UCSD-AML1 (cell line): ENCODE data around the gene MRPS11.
"Not testable (repeated sequence)": the region's sequence is repeated elsewhere in the genome, so short reads cannot be mapped to it uniquely, and the experiment has no call there.

ENCODE experiments used
- DNase-seq: peaks from one replicate; lab custom pipeline; 2025; ENCODE audit not compliant: unreplicated experiment; lab: John Stamatoyannopoulos, UW

MRPS11 gene

DNA sequence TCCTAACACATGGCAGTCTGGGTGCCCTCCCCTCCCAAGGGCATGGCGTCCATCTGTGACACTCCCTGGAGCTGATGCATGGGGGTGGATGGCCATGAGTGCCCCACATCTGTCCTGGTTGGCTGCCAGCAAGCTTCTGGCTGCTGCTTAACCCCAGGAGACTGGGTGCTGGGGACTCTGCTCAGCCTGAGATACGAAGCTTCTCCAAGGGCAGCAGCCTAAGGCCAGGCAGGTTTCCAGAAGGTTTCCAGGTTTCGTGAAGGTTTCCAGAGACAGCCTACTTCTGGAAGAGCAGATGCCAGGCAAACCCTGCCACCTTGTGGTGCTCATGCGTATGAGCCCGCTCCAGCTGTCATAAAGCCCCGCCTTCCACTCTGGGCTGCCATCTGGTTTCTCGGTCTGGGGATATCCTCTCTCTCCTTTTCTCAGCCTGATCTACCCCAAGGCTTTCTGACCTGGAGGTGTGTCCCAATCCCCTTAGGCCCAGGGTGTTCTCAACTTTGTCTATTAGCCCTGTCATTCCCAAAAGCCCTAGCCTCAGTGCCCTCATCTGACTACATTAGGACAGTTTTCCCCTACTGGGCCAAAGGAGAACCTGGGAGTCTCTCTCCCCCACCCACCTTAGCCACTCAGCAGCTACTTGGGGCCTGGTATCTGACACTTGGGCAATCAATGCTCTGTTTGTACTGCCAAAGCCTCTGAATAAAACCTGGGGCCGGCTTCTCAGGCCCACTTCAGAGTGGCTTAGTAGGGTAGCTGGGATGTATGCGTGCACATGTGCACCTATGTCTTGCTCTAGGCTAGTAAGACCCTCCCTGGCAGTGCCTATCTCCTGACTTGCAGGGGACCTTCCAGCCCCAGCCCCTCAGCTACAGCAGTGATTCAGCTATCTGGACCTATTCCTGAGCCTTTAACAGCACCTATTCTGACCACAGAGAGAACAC is 12.4 kb upstream of the MRPS11 start:
- peak; percentile 57 for DNase-seq

DNA sequence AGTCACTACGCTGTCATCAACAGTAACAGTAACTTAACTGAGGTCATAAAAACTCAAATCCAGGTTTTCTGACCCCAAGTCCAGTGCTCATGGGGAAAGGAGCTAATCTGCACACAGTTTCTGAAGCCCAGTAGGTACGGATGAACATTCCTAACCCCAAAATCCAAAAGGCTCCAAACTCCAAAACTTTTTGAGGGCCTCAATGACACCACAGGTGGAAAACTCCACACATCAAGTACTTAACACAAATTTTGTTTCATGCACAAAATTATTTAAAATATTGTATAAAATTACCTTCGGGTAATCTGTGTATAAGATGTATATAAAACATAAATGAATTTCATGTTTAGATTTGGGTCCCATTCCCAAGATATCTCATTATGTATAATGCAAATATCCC is 10.8 kb upstream of the MRPS11 start:
- DNase-seq, result no peak

DNA sequence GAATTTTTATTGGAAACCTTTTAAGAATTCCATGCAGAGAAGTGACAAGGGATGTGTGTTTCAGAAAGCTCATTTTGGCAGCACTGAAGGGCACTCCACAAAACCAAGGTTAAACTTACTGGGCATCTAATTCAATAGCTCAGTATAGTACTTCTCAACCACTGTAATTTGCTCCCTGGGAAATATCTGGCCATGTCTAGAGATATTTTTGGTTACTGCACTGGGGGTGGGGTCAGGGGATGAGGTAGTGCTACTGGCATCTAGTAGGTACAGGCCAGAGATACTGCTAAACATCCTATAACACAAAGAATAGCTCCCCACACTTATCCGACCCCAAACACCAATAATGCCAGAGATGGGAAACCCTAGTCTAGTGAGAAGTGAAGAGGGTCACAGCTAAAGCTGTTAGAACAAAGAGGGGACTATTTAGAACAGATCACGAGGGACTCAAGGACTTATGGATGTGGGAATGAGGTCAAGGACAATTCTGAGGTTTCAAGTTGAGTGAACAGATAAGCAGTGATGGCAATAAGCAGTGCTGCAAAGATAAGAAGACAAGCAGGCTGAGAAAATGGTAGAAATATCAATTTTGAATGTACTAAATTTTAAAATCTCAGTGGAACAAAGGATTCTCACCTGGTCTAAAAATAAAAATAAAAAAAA is 3.5 kb upstream of the MRPS11 start:
- DNase-seq, result no peak

DNA sequence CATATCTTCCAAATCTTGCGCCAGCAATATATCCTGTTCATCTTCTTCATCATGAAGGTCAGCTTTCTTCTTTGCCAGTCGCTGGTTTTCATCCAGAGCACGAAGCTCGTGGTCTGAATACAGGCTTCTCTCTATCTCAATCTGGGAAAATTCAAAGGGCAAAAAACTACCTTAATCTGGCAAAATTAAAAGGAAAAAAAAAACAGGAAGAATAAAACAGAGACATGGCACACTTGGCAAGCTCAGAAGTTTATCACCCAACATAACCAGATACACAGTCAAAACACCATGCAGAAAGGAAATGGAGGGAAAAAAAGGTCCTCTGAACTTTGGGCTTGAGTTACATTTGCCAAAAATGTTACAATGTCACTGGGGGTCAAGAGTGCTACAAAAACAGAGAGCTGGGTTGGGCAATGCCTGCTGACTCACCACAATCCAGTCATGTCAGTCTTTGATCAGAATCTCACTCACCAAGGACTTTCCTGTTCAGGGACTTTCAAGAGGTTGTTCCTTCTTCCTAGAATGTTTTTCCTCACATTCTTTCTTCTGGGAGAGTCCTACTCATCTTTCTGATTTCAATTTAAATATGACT is 1.8 kb upstream of the MRPS11 start:
- DNase-seq, result no peak

DNA sequence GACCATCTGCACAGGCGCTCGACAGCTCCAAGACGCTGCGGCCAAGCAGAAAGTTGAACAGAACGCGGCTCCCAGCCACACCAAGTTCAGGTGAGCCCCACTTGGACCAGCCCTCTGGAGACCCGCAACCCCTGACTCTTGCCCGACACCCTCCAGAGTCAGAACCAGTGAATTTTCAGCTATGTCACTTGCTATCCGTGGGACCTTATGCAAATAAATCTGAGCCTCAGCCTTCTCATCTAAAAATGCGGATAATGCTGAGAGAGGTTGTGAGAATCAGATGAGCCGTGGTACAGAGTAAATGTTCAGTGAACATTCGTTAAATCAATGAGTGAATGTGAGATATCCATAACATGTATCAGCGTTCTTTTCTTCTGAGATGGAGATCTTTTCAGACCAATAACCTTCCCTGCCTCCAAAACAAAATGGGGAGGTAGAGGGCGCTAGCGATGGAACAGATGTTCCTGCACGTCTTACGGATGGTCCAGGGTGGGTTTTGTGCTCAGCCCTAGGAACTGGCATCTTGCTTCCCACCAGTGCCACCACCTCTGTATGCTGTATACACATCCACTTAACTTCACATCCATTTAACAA is 524 bp downstream of the MRPS11 start:
- no peak for DNase-seq

DNA sequence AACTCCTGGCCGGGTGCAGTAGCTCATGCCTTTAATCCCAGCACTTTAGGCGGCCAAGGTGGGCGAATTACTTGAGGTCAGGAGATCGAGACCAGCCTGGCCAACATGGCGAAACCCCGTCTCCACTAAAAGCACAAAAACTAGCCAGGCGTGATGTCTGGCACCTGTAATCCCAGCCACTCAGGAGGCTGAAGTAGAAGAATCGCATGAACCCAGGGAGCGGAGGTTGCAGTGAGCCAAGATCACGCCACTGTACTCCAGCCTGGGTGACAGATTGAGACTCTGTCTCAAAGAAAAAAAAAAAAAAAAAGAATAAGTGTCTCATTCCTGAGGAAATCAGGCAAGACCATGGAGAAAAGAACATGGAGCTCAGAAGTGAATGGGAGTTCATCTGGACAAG is 1.2 kb downstream of the MRPS11 start:
- DNase-seq, result not testable (repeated sequence)

DNA sequence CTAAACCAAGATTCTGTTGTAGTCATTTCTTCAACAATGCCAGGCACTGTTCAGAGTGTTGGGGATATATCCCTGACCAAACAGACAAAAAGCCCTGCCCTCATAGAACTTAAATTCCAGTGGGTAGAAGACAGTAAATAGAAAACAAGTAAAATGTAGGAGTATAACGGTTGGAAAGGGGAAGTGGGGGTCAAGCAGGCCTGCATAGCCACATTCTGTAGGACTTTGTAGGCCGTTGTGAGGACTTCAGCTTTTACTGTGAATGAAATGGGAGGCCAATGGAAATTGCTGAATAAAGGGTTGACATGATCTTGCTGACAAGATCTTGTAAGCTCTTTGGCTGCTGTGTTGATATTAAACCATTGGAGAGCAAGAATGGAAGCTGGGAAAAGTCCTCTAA is 1.8 kb downstream of the MRPS11 start:
- DNase-seq, result no peak

DNA sequence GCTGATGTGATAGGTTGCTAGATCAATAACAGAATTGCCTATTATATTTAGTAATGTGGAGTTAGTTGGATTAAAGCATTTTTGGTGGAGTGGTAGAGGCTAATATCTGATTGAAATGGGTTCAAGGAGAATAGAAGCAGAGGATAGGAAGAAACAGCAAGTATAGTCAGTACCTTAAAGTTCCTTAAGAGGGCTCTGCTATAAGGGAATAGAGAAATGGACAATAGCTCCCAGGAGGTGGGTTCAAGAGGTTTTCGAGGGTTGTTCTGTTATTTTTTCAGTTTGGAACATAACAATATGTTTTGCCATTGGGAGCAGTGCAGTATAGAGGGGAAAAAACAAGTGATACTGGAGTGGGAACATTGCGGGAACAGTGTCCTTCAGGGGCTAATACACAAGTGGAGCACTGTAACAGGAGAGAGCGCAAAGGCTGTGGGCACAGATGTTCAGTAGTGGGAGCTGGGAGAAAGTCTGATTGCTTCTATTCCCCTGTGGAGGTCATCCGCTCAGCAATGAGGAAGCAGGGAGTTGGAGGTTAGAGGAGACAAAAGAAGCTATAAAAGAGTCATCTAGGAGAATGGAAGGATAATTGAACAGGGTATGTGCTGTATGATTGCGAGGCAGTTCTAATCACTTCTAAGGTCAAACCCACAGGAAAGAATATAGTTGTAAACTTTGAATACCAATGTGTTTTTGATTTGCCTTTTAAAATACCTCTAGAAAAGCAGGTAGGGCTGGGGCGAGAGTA is 3.3 kb downstream of the MRPS11 start:
- DNase-seq, result no peak

DNA sequence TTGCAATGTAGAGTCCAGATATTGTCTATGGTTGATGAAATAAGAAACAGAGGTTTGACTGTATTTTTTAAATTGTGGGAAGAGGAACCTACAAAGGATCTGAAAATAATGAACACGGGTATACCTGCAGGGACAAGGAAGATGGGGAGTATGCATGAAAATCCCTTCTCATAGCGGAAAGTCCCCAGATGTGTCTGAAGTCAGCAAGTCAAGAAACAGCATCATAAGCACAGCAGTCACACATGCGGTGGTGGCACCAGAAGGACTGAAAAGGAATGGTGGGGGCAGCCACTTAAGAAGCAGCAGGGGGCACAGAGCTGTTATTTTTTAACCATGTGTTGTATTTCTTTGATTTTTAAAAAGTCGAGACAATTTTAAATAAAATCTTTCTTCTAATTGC is 4.7 kb downstream of the MRPS11 start:
- DNase-seq, result no peak

DNA sequence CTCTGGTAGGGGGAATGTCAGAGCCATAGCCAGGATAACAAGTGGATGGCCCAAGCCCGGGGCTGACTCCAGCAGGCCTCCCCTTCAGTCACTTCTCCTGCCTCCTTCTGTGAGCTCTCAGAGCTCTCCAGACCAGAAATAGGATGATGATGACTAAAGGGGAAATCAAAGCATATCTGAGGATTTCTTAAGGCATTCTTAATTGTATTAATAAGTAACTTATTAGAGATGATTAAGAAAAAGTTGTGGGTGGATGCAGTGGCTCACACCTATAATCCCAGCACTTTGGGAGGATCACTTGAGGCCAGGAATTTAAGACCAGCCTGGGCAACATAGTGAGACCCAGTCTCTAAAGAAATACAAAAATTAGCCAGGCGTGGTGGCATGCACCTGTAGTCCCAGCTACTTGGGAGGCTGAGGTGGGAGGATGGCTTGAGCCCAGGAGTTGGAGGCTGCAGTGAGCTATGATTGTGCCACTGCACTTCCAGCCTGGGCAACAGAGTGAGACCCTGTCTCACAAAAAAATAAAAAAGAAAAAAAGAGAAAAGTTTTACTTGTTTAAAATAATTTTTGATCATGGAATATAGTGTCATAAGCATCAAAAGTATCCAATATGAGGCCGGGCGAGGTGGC is 6.3 kb downstream of the MRPS11 start:
- DNase-seq, result not testable (repeated sequence)

DNA sequence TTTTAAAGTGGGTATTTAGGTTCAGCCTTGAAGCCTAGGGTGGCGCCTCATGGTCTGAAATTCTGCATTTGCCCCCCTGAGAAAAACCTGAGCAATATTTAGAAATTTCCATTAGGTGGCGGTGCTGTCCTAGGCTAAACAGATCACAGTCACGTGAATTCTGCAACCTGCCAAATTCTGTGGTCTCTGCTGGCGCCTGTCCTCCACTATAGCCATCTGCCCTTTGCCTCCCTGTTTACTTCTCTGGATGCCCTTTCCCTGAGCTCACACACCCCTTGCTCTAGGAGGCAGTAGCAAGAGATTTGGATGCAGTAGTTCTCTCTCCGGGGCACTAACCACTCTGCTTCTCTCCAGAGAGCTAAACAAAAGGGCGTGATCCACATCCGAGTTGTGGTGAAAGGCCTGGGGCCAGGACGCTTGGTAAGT is 9.1 kb downstream of the MRPS11 start:
- no peak for DNase-seq

DNA sequence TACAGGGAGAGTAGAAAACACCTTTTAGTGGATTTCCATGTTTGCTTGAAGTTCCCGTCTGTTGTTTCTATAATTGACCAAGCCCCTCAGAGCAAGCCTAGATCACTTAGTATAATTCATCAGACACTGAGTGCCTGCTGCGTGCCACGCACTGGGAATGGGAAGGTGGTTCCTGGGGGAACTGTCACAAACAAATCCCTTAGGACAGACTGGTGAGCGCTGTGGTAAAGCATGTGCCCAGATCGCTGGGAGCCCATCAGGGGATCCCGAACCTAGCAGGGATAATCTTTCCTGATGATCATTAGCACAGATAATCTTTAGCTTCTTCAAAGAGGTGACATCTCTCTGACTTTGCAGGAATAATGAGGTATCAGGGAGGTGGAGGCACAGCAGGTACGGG is 9.6 kb downstream of the MRPS11 start:
- DNase-seq, result no peak

DNA sequence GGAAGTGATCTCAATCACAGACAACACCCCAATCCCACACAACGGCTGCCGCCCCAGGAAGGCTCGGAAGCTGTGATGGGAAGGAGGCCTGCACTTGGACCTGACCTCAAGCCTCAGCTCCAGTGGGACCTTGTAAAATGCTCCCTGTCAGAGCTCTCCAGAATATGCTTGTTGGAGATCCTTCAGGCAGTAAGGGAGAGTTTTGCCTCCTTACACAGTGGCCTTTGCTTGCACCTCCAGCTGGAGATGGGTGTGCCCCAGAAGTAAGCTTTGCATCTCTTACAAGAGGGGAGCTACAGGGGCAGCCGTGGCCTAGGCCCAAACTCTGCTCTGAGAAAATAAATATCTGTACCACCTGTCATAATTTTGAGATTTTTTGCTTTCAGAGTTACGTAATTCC is 10.4 kb downstream of the MRPS11 start:
- DNase-seq, result no peak

DNA sequence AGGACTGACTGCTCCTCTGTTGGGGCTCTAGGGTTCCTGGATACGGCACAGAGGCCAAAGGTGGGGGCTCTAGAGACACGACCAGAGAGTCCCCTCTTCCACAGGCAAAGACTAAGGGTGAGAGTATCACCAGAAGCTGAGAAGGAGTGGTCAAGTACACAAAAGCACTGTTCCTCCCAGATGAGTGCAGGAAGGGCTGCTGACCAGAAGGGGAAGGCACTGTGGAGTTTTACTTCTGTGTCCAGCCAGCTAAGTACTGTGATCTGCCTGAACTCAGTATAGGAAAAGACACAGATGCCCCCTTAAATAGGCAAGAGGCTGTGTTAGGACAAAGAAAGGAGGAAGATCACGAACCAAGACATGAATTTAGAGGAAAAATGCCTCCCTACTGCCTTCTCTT is 11.7 kb downstream of the MRPS11 start:
- DNase-seq, result no peak

DNA sequence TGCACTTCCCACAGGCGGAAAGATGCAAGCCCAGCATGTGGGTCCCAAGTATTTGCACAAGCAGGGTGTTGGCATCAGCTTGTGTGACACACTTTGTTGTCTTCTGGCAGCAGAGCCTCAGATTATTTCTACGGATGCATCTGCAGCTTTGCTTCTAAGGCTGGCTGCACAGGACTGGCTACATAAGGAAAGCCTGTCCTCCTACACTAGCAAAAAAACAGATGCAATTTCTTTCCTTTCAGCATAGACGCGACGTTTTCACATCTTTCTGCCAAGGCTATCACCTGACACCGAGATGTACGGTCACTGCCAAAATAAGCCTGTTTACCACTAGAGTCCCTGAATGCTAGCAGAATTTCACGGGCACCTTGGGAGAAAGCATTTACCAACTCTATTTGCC is 13.5 kb downstream of the MRPS11 start:
- DNase-seq, result no peak

DNA sequence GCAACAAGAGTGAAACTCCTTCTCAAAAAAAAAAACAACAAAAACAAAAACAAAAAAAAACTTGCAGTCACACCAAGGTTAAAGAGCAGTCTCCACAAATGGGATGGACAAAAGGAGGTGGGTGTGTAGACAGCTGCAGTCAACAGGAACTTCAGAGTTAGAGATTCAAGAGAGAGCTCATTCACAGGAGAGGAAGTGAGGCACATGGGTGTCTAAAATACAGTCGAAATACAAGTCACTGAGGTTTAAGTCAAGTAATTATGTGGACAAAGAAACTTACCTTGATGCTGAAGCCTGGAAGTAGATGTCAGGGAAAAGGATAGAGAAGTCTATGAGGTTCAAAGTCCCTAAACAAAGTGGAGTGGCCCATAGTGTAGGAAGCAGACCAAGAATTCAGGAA is 14.8 kb downstream of the MRPS11 start:
- DNase-seq, result no peak

DNA sequence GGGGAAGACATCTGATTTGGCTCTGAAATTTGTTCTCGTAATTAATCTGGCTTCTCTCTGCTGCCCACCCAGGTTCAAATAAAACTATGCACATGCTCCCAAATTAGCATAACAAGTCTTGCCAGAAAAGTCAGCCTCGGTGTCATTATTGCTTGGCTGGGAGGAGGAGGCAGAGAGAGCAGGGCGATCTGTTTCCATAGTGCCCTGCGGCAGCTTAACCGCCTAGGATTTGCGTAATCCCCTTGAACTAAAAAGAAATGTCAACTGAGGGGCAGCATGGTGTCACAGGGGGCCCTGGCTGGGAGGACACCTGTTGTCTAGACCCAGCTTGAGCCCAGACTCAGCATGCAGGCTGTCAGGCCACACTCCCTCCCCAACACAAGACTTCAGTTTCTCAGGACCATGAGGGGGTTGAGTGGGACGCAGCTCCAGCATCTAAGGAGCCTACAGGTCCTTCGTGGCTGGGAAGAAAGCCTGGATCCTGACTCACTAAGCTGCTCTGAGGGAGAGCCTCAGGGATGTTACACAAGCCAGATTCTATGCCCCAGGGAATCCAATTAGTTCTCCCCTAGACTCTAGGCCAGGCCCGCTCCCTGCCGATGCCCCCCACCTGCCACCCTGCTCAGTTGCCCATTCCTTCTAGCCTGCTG is 17.3 kb downstream of the MRPS11 start:
- DNase-seq, result no peak

DNA sequence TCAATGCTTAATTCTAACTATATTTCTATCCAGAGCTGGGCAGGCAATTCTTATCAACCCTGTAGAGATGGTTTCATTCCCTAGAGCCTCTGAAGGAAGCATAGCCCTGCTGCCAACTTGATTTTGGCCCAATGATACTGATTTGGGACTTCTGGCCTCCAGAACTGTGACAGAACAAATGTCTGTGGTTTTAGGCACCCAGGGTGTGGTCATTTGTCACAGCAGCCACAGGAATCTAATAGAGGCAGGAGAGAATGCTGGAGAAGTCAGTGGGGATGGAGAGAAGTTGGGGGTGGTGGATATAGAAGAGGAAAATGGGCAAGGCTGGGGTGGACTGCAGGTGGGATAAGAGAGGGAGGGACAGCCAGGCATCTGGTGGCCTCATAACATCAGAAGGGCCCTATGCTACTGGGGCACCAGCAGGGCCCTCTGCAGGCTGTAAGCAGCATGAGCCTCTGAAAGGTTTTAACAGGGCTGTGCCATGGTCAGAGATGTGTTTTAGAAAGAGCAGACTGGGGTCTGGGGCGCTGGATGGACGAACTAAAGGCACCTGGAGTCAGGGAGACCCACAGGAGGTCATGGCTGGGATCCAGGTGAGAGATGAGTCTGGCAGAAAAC is 19.8 kb downstream of the MRPS11 start:
- no peak for DNase-seq

DNA sequence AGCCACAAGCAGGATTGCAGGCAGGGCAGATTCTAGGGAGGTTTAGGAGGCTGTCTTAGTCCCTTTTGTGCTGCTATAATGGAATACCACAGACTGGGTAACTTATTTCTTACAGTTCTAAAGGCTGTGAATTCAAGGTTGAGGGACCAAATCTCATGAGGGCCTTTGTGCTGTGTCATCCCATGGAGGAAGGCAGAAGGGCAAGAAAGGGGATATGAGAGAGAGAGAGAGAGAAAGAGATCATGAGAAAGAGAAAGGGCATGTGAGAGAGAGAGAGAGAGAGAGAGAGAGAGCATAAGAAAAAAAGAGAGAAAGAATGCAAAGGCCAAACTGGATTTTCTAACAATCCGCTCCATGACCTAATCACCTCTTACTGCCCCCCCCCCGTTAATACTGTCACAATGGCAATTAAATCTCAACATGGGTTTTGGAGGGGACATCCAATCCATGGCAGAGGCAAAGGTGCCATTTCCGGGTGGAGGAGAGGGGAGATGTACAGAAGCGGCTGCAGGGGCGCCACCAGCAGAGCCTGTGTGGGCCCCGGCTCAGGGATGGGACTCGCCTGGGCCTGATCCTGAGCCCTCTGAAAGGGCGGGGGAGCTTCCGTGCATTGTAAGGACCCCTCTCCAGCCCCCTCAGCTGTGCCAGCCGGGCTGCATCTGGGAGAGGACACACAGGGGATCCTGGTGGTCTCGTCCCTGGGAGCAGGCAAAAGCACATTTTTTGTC is 20.5 kb downstream of the MRPS11 start:
- no peak for DNase-seq
